ENCODE measurements around the gene MB.

The MB gene

DNA sequence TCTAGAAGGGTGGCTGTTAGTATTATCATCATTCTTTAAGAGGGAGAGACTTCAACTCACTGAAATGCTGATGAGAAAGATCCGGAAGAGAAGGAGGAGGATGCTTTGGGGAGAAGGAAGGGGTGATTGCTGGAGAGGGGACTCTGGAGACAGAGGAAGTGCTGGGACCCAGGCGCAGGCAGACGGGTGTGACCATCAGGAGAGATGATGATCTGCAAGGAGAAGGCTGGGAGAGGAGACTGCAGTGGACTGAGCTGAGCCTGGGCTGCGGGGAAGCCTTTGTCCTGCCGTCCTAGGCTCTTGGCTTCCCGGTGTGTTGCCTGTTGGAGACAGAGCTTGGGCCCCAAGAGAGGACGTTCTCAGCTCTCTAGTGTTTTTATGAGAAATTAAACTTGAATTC, 53.9 kb downstream of the MB start:
- no peak for ATAC-seq
- no peak for TF ChIP-seq CSDC2 (CRISPR knock-in tag; IDR thresholded peaks at IDR 0.05)
- TF ChIP-seq ZNF70 (CRISPR knock-in tag; IDR thresholded peaks at IDR 0.05): no peak
- TF ChIP-seq, protein P1, sequence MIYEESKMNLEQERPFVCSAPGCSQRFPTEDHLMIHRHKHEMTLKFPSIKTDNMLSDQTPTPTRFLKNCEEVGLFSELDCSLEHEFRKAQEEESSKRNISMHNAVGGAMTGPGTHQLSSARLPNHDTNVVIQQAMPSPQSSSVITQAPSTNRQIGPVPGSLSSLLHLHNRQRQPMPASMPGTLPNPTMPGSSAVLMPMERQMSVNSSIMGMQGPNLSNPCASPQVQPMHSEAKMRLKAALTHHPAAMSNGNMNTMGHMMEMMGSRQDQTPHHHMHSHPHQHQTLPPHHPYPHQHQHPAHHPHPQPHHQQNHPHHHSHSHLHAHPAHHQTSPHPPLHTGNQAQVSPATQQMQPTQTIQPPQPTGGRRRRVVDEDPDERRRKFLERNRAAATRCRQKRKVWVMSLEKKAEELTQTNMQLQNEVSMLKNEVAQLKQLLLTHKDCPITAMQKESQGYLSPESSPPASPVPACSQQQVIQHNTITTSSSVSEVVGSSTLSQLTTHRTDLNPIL (CRISPR knock-in tag; IDR thresholded peaks at IDR 0.05; ENCODE audit: low read depth): no peak
- no peak for TF ChIP-seq PATZ1 (CRISPR knock-in tag; IDR thresholded peaks at IDR 0.05; ENCODE audit: borderline replicate concordance)
- TF ChIP-seq ZNF8 (CRISPR knock-in tag; IDR thresholded peaks at IDR 0.05): no peak
- TF ChIP-seq ESRRG (CRISPR knock-in tag; IDR thresholded peaks at IDR 0.05): no peak

DNA sequence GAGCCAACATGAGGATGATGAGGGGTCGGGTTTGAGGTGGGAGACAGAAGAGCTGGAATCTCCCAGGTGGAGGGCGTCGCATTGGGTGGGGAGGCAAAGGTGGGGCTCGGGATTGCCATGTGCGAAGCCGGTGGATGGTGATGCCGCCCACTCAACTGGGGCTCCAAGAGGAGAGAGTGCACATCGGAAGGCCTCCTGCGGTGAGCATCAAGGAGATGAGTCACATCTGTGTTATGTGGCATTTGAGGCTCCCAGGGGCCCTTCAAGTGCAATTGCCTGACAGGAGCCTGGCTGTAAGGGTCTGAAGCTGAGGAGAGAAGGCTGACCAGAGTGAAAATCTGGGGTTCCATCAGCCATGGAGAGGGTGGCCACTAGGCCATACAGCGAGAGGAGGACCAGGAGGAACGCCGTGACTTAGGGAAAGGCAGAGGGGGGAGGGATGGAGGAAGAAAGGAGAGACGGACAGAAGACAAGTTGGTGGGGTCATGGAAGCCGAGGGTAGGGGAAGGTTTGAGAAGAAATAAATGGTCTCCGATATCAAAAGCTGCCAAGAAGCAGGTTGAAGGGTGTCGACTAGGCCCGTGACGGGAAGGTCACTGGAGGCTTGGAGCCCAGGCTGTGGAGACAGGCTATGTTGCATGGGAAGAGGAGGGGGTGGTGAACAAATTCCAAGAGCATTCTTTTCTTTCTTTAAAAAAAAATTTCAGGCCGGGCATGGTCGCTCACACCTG, 55.2 kb downstream of the MB start:
- no peak for TF ChIP-seq ZFP30 (CRISPR knock-in tag; IDR thresholded peaks at IDR 0.05)
- no peak for TF ChIP-seq ISL1 (CRISPR knock-in tag; IDR thresholded peaks at IDR 0.05)
- no peak for TF ChIP-seq ZNF8 (CRISPR knock-in tag; IDR thresholded peaks at IDR 0.05)
- no peak for TF ChIP-seq TCF4 (CRISPR knock-in tag; IDR thresholded peaks at IDR 0.05; ENCODE audit: borderline replicate concordance)
- TF ChIP-seq PATZ1 (CRISPR knock-in tag; IDR thresholded peaks at IDR 0.05; ENCODE audit: borderline replicate concordance): no peak
- TF ChIP-seq ARNTL (CRISPR knock-in tag; IDR thresholded peaks at IDR 0.05; ENCODE audit: borderline replicate concordance, low read depth): no peak
- TF ChIP-seq ESRRG (CRISPR knock-in tag; IDR thresholded peaks at IDR 0.05): no peak
- TF ChIP-seq ZNF70 (CRISPR knock-in tag; IDR thresholded peaks at IDR 0.05): no peak
- no peak for TF ChIP-seq PPARA (CRISPR knock-in tag; IDR thresholded peaks at IDR 0.05; ENCODE audit: borderline replicate concordance)
- TF ChIP-seq, protein P2, sequence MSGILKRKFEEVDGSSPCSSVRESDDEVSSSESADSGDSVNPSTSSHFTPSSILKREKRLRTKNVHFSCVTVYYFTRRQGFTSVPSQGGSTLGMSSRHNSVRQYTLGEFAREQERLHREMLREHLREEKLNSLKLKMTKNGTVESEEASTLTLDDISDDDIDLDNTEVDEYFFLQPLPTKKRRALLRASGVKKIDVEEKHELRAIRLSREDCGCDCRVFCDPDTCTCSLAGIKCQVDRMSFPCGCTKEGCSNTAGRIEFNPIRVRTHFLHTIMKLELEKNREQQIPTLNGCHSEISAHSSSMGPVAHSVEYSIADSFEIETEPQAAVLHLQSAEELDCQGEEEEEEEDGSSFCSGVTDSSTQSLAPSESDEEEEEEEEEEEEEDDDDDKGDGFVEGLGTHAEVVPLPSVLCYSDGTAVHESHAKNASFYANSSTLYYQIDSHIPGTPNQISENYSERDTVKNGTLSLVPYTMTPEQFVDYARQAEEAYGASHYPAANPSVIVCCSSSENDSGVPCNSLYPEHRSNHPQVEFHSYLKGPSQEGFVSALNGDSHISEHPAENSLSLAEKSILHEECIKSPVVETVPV (CRISPR knock-in tag; IDR thresholded peaks at IDR 0.05): no peak
- peak; percentile 93 for ATAC-seq

DNA sequence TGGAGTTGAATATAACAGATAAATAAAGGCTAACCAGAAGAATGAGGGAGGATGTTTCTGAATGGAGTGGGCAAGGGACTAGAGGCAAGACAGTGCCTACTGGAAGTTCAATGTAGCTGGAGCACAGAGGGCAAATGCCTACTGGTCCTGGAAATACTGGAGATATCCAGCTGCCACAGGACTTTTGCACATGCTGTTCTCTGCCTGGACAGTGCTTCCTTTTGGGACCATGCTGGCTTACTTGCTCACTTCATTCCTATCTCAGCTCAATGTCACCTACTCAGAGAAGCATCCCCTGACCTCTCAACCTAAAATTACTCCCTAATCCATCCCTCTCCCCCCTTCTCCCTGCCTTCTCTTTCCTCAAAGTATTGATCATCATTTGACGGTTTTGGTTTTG, 56.3 kb downstream of the MB start:
- ATAC-seq: no peak
- TF ChIP-seq ZNF565 (CRISPR knock-in tag; conservative IDR thresholded peaks at IDR 0.05; ENCODE audit: low read depth): no peak
- TF ChIP-seq CSDC2 (CRISPR knock-in tag; IDR thresholded peaks at IDR 0.05): no peak
- TF ChIP-seq, protein P3, sequence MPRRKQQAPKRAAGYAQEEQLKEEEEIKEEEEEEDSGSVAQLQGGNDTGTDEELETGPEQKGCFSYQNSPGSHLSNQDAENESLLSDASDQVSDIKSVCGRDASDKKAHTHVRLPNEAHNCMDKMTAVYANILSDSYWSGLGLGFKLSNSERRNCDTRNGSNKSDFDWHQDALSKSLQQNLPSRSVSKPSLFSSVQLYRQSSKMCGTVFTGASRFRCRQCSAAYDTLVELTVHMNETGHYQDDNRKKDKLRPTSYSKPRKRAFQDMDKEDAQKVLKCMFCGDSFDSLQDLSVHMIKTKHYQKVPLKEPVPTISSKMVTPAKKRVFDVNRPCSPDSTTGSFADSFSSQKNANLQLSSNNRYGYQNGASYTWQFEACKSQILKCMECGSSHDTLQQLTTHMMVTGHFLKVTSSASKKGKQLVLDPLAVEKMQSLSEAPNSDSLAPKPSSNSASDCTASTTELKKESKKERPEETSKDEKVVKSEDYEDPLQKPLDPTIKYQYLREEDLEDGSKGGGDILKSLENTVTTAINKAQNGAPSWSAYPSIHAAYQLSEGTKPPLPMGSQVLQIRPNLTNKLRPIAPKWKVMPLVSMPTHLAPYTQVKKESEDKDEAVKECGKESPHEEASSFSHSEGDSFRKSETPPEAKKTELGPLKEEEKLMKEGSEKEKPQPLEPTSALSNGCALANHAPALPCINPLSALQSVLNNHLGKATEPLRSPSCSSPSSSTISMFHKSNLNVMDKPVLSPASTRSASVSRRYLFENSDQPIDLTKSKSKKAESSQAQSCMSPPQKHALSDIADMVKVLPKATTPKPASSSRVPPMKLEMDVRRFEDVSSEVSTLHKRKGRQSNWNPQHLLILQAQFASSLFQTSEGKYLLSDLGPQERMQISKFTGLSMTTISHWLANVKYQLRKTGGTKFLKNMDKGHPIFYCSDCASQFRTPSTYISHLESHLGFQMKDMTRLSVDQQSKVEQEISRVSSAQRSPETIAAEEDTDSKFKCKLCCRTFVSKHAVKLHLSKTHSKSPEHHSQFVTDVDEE (CRISPR knock-in tag; IDR thresholded peaks at IDR 0.05): no peak
- no peak for TF ChIP-seq GLIS3 (CRISPR knock-in tag; IDR thresholded peaks at IDR 0.05)
- no peak for TF ChIP-seq BACH2 (CRISPR knock-in tag; IDR thresholded peaks at IDR 0.05; ENCODE audit: borderline replicate concordance)
- TF ChIP-seq ARNTL (CRISPR knock-in tag; IDR thresholded peaks at IDR 0.05; ENCODE audit: borderline replicate concordance, low read depth): no peak
- no peak for TF ChIP-seq PATZ1 (CRISPR knock-in tag; IDR thresholded peaks at IDR 0.05; ENCODE audit: borderline replicate concordance)
- no peak for TF ChIP-seq SNAI2 (CRISPR knock-in tag; IDR thresholded peaks at IDR 0.05)
- no peak for TF ChIP-seq ZC3H10 (CRISPR knock-in tag; IDR thresholded peaks at IDR 0.05)
- TF ChIP-seq RARB (CRISPR knock-in tag; IDR thresholded peaks at IDR 0.05): no peak
- no peak for TF ChIP-seq POU6F1 (CRISPR knock-in tag; IDR thresholded peaks at IDR 0.05; ENCODE audit: borderline replicate concordance, low read depth)
- TF ChIP-seq ESRRG (CRISPR knock-in tag; IDR thresholded peaks at IDR 0.05): no peak
- no peak for TF ChIP-seq ZFP30 (CRISPR knock-in tag; IDR thresholded peaks at IDR 0.05)

All from SK-N-SH treated with all-trans-retinoic acid at 6 μM for 48 hours (cell line).